Putamen (tissue), 1 donor: ENCODE results near the gene NBAS.
"Not testable (repeated sequence)": the region's sequence is repeated elsewhere in the genome, so short reads cannot be mapped to it uniquely, and the experiment has no call there.

Source experiments
- DNase-seq: peaks from one replicate; pipeline ENCODE4 v3.0.0-alpha.2; 2016; ENCODE audit warnings: low spot score

Gene NBAS

DNA sequence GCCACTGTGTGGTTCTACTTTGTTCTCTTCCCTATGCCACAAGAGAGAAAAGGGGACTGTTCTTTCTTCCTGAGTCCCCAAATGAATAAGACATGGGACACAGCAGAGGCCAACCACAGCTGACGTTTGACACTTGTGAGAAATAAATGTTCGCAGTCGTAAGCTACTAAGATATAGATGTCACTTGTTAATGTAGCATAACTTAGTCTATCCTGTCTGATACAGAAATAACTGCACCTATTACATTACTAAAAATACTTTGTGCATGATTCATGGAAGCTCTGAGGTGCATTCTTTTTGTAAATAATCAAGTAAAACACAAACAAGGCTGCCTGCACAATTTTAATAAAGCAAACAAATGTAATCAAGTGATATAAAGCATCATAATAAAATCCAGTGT is 148.8 kb downstream of the NBAS start:
- no peak for DNase-seq

DNA sequence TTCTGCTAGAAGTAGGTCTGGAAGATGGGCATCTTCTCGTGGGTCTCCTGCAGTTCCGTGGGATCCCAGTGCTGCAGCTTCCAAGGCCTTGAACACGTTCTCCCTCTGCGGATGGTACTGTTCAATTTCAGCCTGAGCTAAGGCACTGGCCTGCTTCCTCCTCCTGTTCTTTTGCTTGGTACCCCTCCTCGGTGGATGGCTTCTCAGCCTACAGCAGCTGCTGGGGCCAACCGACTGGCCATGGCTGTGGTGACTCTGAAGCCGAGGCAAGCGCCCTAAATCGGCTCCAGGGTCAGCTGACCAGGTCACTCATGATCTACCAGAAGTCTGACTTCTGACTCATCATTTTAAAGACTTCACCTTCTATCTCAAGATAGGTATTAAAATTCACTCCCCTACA is 150.2 kb downstream of the NBAS start:
- DNase-seq, result no peak

DNA sequence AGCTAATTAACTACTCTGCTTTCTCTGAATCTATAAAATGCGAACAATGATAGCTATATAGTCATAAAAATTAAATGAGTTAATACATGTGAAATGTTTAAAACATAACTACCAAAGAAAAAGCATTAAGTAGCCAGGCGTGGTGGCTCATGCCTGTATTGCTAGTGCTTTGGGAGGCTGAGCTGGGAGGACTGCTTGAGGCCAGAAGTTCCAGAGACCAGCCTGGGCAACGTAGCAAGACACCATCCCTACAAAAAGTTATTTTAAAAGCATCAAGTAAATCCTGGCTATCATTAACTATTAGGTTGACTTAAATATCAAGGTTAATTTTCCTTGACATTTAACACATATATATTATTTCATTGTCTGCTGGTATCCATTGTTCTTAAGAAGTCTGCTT is 152.4 kb downstream of the NBAS start:
- DNase-seq, result no peak

DNA sequence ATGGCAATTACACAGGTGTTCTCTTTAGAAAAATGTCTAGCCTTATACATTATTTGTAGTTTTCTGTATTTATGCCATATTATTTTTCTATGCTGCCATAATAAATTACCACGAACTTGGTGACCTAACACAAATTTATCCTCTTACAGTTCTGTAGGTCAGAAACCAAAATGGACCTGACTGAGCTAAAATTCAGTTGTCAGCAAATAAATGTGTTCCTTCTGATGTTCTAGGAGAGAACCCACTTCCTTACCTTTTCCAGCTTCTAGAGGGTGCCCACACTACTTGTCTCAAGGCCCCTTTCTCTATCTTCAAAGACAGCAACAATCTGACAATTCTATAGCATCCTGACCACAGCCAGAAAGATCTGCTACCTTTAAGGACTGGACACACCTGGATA is 153.5 kb downstream of the NBAS start:
- no peak for DNase-seq

DNA sequence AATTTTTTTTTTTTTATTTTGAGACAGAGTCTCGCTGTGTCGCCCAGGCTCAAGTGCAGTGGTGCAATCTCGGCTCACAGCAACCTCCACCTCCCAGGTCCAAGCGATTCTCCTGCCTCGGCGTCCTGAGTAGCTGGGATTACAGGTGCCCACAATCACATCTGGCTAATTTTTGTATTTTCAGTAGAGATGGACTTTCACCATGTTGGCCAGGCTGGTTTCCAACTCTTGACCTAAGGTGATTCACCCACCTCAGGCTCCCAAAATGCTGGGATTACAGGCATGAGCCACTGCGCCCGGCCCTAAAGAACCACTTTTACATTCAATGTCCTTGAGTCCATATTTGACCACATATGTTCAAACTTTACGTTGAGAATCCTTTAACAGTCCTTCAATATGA is 156.6 kb downstream of the NBAS start:
- not testable (repeated sequence) for DNase-seq

DNA sequence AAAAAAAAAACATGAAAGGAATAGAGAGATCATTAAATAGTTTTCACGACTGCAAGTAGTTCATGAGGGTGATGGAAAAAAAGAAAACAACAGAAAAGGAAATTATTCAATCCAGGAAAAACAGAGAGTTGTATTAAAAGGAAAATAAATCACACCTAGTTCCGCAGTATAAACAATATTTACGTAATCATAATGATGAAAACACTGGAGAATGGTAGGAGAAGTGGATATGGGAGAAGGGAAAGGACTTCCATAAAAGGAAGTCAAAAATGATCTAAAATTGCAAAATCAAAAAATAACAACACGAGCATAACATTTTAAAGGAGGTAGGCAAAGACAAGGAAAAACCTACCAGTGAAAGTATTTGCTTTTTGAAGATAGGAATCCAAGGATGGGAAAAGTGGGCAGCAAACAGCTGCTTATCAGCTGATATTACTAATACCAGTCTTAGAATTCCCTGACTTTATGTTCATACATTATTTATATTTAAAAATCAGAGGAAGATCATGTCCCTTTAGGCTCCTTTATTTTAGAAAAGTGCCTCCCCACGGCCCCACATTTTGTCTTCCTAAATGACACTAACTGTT is 160.8 kb downstream of the NBAS start:
- no peak for DNase-seq

DNA sequence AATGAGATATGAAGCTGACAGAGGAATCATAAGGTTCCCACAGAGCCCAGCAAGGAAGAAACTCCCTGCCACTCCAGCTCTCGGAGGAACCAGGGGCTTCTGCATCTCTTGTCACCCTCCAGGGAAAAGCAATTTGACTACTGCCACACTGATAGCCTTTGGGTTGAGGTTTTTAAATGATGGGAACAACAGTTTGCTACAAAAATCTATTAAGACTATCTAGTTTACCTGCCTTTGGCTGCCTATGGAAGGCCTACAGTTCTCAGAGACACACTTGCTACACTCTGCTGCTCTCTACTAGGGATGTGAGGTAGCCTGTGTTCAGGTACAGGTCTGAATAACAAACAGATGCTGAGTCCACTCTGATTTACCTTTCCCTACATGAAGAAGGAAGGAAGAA is 161.9 kb downstream of the NBAS start:
- no peak for DNase-seq

DNA sequence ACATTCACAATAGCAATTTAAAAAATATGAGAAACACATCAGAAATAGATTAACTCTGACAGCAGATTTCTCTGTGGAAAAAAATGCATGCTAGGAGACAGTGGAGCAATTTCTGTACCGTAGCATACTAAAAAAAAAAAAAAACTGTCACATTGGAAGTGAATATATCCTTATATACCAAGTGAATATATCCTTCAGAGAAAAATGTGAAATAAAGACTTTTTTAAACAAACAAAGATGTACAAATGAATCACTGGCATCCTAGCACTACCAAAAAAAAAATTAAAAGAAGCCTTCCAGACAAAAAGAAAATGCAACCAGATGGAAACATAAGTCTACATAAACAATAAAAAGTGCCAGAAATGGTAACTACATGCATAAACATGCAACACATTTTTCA is 169.4 kb downstream of the NBAS start:
- DNase-seq, result no peak

DNA sequence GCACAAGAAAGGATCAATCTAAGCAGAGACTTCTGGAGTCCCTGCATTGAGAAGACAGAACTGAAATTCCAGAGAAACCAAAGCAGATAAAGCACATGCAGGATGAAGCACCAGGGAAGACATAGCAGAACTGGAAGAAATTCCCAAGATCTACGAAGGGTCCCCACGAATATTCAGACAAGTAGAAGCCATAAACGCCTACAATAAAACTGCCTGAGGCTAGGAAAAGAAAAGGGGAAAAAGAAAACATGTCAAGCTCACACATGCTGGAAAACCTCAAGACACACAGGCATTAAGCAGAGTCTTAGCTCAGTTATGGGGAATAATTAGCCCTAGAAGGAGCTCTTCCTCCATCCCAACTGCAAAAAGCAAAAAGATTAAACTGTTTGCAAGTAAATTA is 171.2 kb downstream of the NBAS start:
- no peak for DNase-seq

DNA sequence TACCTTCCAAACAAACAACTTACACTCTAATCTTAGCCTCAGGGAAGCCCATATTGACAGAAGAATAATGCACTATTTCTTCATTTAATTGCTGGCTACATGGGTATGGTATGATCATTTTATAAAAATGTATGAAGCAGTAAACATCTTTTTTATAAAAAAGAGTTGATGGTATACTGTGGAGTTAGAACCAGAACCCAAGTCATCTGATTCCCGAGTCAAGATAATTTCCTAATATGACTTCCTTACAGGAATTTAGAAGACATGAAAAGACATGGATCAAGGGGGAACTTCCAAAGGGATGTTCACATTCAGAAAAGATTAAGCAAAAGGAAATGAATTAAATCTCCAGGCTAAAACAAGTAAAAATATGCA is 171.8 kb downstream of the NBAS start:
- DNase-seq, result no peak

DNA sequence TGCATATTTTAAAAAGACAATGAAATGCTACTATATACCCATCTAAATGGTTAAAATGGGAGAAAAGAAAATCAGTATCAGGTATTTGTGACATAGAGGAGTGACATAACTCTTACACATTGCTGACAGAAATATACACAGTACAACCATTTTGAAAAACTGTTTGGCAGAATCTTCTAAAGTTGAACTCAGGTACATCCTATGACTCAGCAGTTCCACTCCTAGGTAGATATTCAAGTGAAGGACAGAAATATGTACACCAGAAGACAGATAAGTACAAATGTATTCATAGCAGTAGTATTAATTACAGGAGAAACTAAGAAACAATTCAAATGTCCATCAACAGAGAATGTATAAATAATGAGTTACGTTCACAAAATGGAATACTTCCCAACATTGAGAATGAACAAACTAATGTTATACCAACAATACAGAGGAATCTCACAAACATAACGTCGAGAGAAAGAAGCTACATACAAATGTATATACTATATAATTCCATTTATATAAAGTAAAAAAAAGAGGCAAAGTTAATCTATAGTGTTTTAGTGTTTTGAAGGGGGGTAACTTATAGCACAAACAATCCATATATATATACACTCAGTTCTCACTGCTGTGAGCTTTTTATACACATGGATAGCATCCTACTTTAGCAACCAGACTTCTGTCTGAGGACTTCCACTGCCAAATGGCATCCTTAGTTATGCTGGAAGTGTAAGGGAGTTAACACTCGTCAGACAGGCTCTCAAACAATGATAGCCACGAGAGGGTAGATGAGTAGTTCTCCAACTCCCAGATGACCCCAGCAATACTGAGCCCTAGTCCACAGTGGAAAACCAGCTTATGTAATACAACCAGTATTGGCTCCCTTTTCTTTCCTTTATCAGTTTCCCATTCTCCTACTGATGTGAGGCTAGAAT is 172.5 kb downstream of the NBAS start:
- no peak for DNase-seq

DNA sequence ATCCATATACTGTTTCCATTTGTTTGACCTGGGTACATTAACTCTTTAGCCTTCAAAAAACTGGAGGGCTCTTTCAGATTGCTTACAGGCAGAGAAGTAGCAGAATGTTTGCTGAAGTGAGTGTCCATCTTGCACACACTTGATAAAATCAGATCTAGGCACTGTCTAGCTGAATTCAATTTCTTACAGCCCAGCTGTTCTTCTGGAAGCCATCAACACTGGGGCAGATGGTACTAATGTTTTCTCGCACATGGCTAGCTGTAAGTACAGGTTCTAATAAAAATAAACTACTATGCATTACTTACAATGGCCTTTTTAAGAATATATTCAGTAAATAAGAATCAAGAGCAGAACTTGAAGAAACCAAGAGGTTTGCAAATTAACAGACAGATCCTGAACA is 175.9 kb downstream of the NBAS start:
- no peak for DNase-seq

DNA sequence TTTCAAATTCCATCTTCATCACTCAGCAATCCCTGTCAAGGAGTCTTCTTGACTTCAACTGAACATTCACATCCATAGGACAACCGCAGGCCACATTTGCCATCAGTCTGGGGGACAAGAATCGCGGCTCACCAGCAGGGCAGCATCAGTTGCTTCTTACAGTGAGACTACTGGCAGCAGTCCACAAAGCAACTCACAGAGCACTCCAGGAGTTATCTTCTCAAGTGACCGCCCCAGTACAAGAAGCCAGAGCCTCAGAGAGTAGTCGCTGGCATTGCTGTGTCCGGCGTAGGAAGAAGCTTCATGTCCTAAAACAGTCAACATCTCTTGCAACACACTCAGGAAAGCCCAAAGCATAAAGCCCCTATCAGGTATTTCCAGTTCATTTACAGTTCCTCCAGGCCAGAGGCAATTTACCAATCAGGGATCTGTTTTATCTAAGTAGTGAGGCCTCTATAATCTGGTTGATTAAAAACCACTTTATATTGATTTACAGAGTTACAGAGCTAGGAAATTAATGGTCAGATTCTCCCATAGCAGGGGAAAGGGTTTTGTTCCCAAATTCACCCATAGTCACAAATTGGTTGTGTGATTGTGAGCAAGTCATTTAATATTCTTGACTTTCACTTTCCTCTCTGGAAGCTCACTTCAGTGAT is 177.3 kb downstream of the NBAS start:
- no peak for DNase-seq

DNA sequence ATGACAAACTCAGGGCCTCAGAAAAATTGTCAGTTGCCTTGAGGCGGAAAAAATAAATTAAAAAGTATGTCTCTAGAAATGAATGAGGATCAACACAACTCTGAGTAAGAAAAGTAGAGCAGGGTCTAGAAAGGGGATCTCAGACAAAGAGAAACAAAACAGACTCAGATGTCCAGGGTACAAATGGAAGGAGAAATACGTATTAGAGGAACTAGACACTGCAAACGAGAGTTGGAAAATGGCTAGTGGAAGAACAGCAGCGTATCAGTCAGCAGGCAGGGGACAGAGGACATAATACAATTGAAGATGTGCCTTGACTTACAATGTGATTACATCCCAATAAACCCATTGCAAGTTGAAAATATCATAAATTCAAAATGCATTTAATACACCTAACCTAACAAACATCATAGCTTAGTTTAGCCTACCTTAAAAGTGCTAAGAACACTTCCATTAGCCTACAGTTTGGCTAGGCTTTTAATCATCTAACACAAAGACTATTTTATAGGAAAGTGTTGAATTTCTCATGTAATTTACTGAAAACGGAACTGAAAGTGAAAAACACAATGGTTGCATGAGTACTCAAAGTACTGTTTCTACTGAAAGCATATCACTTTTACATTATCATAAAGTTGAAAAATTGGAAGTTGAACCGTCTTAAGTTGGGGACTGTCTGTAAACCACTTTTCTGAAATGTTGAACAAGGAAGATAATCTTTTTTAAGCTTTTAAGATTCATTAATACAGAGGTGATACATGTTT is 182.8 kb downstream of the NBAS start:
- DNase-seq, result no peak

DNA sequence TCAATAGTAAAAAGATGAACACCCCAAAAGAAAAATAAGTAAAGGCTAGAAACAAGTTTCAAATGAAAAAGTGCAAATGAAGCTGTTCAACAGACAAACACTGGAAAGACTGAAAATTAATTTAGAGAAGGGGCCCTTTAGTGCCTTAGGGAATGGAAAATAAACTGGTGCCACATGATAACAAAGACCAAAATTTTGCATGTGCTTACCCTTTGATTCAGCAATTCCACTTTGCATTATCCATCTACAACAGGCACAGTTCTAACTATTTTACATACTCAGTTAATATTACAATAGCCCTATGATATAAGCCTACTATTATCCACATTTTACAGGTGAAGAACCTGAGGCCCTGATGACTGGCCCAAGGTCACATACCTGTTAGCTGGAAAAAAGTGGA is 183.9 kb downstream of the NBAS start:
- DNase-seq, result no peak

DNA sequence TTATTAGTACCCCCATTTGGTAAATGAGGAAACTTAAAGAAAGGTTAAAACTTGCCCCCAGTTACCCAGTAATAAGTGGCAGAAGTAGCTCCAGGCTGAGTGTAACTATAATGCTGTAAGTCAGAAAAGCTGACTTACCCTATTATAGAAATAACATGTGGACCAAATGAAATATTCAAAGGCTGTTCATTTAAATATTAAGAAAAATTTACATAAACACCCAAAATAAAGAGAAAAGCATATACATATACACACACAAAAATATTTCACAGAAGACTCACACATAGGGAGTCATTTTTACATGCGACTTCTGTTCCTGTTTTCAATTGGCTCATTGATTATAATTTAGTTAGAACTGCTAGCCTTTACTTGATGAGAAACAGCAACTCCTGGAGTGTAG is 189.1 kb downstream of the NBAS start:
- no peak for DNase-seq

DNA sequence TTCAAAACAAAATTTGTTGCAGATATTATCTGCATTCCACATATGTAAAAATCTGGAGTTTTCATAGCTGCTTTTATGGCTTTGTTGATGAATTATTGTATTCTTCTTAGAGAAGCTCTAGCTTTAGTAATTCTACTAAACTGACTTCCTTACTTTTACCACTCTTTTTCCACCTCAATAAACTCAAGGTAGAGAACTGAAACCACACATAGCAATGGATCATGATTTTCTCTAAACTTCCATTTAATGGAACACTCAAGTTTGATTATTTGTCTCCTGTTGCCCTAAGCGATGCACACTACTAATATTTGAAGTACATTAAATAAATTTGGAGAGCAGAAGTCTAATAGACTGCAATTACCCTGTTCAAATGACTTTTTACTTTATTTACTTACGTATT is 192.0 kb downstream of the NBAS start:
- DNase-seq, result no peak

DNA sequence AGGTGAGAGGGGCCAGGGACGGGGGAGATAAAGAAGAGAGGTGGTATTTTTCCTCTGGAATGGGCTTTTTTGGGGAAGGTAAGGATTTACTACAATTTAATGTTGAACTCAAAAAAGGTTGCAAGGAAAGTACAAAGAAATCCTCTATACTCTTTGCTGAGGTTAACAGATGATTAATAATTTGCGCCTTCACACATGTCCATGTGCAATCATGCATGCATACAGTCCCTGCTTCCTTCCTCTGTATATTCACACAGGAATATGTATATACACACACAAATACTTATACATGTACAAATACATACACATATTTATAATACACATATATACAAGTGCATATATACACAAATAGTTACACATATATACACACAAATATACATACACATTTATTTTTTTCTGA is 193.4 kb downstream of the NBAS start:
- no peak for DNase-seq

DNA sequence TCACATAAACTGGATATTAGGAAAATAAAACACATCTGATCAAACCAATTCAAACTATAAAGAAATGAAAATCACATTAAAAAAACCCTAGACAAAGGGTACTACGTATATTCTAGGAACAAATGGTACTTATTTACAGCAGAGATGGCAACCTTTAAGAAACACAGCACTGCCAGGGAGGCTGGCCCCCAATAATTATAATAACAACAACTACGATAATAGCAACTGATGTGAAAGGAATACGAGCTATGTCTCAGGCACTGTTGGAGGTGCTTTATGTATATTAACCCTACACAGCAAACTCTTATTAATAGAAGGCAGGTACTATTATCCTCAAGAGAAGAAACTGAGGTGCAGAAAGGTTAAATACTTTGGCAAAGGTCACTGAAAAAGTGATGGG is 193.9 kb downstream of the NBAS start:
- DNase-seq, result no peak

DNA sequence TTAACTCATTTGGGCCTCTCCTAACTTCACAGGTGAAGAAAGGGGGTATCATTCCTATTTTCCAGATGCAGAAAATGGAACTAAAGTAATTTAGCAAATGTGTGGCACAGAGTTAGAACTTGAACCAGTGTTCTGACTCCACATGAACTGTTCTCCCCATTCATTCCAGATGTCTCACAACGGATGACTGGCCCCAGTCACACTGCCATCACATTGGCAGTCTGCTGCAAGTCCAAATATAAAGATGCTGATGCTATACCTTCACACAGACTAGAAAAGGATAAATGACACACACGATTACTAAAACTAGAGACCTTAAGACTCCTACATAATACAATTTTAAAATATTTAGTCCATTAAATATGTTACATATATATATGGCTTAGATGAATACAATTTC is 195.7 kb downstream of the NBAS start:
- DNase-seq, result no peak

DNA sequence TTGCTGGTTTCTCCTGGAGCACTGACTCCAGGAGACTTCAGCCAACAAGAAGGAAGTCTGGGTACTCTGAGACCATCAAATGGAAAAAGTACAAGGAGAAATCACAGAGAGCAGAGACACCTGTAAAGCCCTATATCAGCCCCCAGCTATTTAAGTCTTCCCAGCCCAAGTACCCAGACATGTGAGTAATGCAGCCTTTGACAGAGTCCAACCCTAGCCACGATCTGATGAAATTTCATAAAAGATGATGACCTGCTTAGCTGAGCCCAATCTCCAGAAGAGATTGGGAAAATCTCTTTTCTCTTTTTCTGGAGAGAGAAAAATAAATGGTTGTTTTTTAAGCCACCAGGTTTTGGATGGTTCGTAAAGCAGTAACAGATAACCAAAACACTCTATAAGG is 196.6 kb downstream of the NBAS start:
- DNase-seq, result no peak

DNA sequence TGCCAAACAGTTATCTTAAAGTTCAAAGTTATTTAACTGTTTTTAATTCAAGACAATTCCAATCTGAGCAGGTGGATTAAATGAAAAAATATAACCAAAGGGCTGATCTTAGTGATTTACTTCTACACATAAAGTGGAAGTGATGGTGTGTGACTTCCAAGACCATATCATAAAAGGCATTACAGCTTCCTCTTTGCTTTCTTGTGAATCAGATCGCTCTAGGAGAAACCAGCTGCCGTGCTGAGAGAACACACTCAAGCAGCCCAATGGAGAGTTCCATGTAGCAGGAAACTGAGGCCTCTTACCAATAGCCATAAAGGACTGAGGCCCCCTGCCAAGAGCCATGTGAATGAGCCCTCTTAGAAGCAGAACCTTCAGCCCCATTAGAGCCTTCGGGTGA is 197.4 kb downstream of the NBAS start:
- no peak for DNase-seq

DNA sequence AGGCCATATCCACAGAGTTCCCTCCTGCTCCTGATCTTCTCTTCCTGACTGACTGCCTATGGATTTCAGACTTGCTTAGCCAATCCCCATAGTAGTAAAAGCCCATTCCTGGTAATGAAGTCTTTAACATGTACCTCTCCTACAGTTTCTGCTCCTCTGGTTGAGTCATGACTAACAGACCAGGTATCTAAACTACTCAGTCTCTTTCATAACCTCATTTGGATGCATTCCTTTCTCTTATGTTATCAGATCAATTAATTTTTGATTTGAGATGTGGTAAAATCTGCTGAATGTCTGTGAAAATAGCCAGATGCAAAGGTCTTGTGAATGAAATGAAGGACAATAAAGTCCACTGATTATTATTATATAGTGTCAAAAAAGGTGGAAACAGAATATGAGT is 198.0 kb downstream of the NBAS start:
- DNase-seq, result no peak
